ENCODE results near the gene ZNF770.
A peak's percentile ranks its signal among the peaks of the same experiment; 100 is the strongest.

ZNF770 gene

DNA sequence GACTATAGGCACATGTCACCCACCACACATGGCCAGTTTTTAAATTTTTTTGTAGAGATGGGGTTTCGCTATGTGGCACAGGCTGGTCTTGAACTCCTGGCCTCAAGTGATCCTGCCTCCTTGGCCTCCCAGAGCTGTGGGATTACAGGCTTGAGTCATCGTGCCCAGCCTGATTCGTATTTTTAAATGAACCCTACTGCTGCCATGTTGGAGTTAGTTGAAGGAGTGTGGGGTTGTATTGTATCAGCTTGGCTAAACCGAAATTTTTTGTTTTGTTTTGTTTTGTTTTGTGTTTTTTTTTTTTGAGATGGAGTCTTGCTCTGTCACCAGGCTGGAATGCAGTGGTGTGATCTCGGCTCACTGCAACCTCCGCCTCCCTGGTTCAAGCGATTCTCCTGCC, 11.8 kb upstream of the ZNF770 start:
- Histone ChIP-seq H3K4me3 (ENCODE audit: low read length) (no peak overlapping the region), H3K9ac (ENCODE audit: low read length) (no peak overlapping the region), H4K20me1 (ENCODE audit: insufficient read depth, low read length) (no peaks in the 10 kb centered on the region), H3K36me3 (replicated peaks; ENCODE audit: low read depth, low read length) (no peaks in the 10 kb centered on the region), H3K27ac (ENCODE audit: low read length) (no peak overlapping the region), H3K9me3 (ENCODE audit: insufficient read depth, low read length) (no peaks in the 10 kb centered on the region), H3K79me2 (ENCODE audit: low read length) (no peaks in the 10 kb centered on the region), H2AFZ (ENCODE audit: low read depth, low read length) (no peak overlapping the region), H3K4me2 (ENCODE audit: low read length) (no peak overlapping the region), H3K27me3 (ENCODE audit: low read depth, low read length) (peaks cover 7% of the 10 kb centered on the region; the same call in 1 of the 2 replicates), H3K4me1 (ENCODE audit: low read length) (no peaks in the 10 kb centered on the region)
- no peak for TF ChIP-seq EZH2phosphoT487 (IDR thresholded peaks at IDR 0.05; ENCODE audit: low read depth)
- TF ChIP-seq, protein P1, sequence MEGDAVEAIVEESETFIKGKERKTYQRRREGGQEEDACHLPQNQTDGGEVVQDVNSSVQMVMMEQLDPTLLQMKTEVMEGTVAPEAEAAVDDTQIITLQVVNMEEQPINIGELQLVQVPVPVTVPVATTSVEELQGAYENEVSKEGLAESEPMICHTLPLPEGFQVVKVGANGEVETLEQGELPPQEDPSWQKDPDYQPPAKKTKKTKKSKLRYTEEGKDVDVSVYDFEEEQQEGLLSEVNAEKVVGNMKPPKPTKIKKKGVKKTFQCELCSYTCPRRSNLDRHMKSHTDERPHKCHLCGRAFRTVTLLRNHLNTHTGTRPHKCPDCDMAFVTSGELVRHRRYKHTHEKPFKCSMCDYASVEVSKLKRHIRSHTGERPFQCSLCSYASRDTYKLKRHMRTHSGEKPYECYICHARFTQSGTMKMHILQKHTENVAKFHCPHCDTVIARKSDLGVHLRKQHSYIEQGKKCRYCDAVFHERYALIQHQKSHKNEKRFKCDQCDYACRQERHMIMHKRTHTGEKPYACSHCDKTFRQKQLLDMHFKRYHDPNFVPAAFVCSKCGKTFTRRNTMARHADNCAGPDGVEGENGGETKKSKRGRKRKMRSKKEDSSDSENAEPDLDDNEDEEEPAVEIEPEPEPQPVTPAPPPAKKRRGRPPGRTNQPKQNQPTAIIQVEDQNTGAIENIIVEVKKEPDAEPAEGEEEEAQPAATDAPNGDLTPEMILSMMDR (IDR thresholded peaks at IDR 0.05; ENCODE audit: low read depth, low read length), result no peak

DNA sequence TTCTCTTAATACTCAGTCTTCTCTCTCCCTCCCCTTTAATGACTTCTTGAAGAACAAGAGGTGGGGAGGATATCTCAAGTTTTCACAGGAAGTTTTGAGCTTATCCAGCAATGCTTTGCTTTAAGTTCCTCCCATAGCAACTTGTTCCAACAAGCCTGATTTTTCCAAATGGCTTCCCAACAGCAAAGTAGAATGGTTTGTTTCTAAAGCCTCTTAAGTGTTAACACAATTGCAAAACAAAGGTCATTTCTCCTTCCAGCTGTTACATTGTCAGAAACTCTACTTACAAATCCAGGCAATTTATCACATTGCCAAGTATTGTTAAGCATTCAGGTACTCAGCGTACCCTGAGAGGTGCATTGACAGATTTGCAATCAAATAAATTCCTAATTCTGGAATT, 6.8 kb upstream of the ZNF770 start:
- Histone ChIP-seq H3K27ac (ENCODE audit: low read length) (no peak overlapping the region), H3K4me2 (ENCODE audit: low read length) (no peak overlapping the region)

DNA sequence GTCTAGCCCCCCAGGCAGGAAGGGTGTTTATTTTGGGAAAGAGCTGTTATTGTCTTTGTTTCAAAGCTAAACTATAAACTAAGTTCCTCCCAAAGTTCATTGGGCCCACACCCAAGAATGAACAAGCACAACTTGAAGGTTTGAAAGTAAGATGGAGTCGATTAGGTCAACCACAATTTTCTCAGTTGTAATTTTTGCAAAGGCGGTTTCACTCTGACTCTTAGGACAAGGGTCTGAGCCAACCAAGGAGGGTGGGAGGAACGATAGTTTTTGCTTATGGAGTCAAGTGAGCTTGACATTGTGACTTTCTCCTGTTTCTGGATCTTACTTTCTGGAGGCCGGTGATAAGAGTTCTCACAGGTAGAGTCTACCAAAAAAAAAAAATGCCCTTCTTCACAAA, 5.8 kb upstream of the ZNF770 start:
- H4K20me1 ChIP-seq (ENCODE audit: insufficient read depth, low read length), result no peaks in the 10 kb centered on the region
- H3K27ac ChIP-seq (ENCODE audit: low read length), result no peak overlapping the region
- peaks cover 23% of the 10 kb centered on the region for H3K4me1 ChIP-seq (ENCODE audit: low read length)
- no peaks in the 10 kb centered on the region for H3K36me3 ChIP-seq (replicated peaks; ENCODE audit: low read depth, low read length)
- H3K27me3 ChIP-seq (ENCODE audit: low read depth, low read length), result peaks cover 11% of the 10 kb centered on the region; the same call in 1 of the 2 replicates
- TF ChIP-seq EZH2phosphoT487 (IDR thresholded peaks at IDR 0.05; ENCODE audit: low read depth), result no peak
- TF ChIP-seq, protein P1 (IDR thresholded peaks at IDR 0.05; ENCODE audit: low read depth, low read length), result no peak
- no peaks in the 10 kb centered on the region for H3K9me3 ChIP-seq (ENCODE audit: insufficient read depth, low read length)
- H3K9ac ChIP-seq (ENCODE audit: low read length), result no peak overlapping the region
- H3K79me2 ChIP-seq (ENCODE audit: low read length), result no peaks in the 10 kb centered on the region
- H2AFZ ChIP-seq (ENCODE audit: low read depth, low read length), result peak overlapping the region; percentile 67; the same call in 1 of the 2 replicates
- H3K4me2 ChIP-seq (ENCODE audit: low read length), result peak overlapping the region; percentile 52
- H3K4me3 ChIP-seq (ENCODE audit: low read length), result no peak overlapping the region

More for the DNA sequence above, 6.8 kb upstream of the ZNF770 start:
- Histone ChIP-seq H3K9ac (ENCODE audit: low read length) (no peak overlapping the region), H3K4me3 (ENCODE audit: low read length) (no peak overlapping the region), H3K4me1 (ENCODE audit: low read length) (peaks cover 15% of the 10 kb centered on the region), H3K27me3 (ENCODE audit: low read depth, low read length) (peaks cover 11% of the 10 kb centered on the region; the same call in 1 of the 2 replicates), H3K36me3 (replicated peaks; ENCODE audit: low read depth, low read length) (no peaks in the 10 kb centered on the region), H3K79me2 (ENCODE audit: low read length) (no peaks in the 10 kb centered on the region), H3K9me3 (ENCODE audit: insufficient read depth, low read length) (no peaks in the 10 kb centered on the region), H4K20me1 (ENCODE audit: insufficient read depth, low read length) (no peaks in the 10 kb centered on the region), H2AFZ (ENCODE audit: low read depth, low read length) (no peak overlapping the region)
- no peak for TF ChIP-seq EZH2phosphoT487 (IDR thresholded peaks at IDR 0.05; ENCODE audit: low read depth)
- TF ChIP-seq, protein P1 (IDR thresholded peaks at IDR 0.05; ENCODE audit: low read depth, low read length), result no peak

DNA sequence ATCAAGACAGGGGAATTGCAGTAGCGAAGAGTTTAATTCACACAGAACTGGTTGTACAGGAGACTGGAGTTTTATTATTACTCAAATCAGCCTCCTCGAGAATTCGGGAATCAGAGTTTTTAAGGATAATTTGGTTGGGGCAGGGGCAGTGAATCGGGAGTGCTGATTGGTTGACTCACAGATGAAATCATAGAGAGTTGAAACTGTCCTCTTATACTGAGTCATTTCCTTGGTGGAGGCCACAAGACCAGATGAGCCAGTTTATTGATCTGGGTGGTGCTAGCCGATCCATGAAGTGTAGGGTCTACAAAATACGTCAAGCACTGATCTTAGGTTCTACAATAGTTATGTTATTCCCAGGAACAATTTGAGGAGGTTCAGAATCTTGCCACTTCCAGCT, 5.3 kb upstream of the ZNF770 start:
- H4K20me1 ChIP-seq (ENCODE audit: insufficient read depth, low read length), result no peaks in the 10 kb centered on the region
- TF ChIP-seq, protein P1 (IDR thresholded peaks at IDR 0.05; ENCODE audit: low read depth, low read length), result no peak
- TF ChIP-seq EZH2phosphoT487 (IDR thresholded peaks at IDR 0.05; ENCODE audit: low read depth), result no peak
- H3K79me2 ChIP-seq (ENCODE audit: low read length), result peaks cover 1% of the 10 kb centered on the region; the same call in 1 of the 2 replicates
- no peak overlapping the region for H3K27ac ChIP-seq (ENCODE audit: low read length)
- H3K9ac ChIP-seq (ENCODE audit: low read length), result no peak overlapping the region
- no peak overlapping the region for H3K4me3 ChIP-seq (ENCODE audit: low read length)
- H3K27me3 ChIP-seq (ENCODE audit: low read depth, low read length), result peaks cover 11% of the 10 kb centered on the region; the same call in 1 of the 2 replicates
- H3K36me3 ChIP-seq (replicated peaks; ENCODE audit: low read depth, low read length), result no peaks in the 10 kb centered on the region
- peak overlapping the region; percentile 67; the same call in 1 of the 2 replicates for H2AFZ ChIP-seq (ENCODE audit: low read depth, low read length)
- H3K4me1 ChIP-seq (ENCODE audit: low read length), result peaks cover 24% of the 10 kb centered on the region
- no peaks in the 10 kb centered on the region for H3K9me3 ChIP-seq (ENCODE audit: insufficient read depth, low read length)
- H3K4me2 ChIP-seq (ENCODE audit: low read length), result peak overlapping the region; percentile 52

Data from OCI-LY3 (cell line).